SK-N-MC (cell line): Measurements from ENCODE around the gene EEF2KMT.

Experiments used
- EZH2 ChIP-seq: fragments of 200-600 bp; sonication (generic); IDR thresholded peaks from one replicate; pipeline ENCODE4 v1.6.1; 2017; ENCODE audit warnings: antibody characterized with exemption
- FOXP2 ChIP-seq: optimal IDR thresholded peaks from 2 replicates; pipeline ENCODE3; 2011; ENCODE audit warnings: mild to moderate bottlenecking, moderate library complexity; ENCODE audit not compliant: insufficient read depth; ENCODE audit errors: extremely low read length, control extremely low read depth
- POLR2AphosphoS5 ChIP-seq: IDR thresholded peaks from 2 replicates; pipeline ENCODE4 v1.6.1; 2012; ENCODE audit warnings: mild to moderate bottlenecking, low read depth, low read length, borderline replicate concordance

DNA sequence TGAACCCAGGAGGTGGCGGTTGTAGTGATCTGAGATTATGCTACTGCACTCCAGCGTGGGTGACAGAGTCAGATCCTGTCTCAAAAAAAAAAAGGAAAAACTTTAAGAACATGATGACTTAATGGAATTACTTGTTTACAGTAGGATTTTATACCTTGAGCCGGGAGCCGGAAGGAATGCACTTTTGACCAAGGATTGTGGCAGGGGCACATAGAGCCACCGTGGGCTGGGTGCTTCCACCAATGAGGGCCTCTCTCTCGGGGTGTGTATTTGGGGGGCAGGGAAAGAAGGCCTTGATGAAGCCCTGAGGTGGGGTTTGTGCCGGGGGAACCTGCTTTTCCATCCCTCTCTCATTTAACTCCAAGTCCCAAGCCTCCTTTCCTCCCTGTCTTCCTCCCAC lies 57.1 kb downstream of the EEF2KMT start:
- TF ChIP-seq FOXP2 (no peak), POLR2AphosphoS5 (no peak), EZH2 (no peak)
